Frontal cortex (tissue), 4 donors: ENCODE data around the gene TGFB2. TPM values are rescaled to one million over a fixed set of nuclear protein-coding genes. Genes with fewer than 3 reads are reported as not detected.

Source experiments
- DNase-seq, 2 donors: peaks; one replicate each; pipeline ENCODE4 v3.0.0; 2012; ENCODE audit warnings: low spot score in 2 of 2
- FAIRE-seq: peaks from 2 replicates; lab custom pipeline; 2012; peaks lifted over from hg19 to GRCh38; lab: Jason Lieb, UNC
- total RNA-seq: library from RNA; depleted of rRNA; stranded (reverse); fragments of >200 nt; gene quantifications from one replicate; pipeline ENCODE4 v1.2.3, GENCODE V29; 2014
- donor health status: control.
- donor health status: control.
- donor health status: control.

Gene TGFB2
- total RNA-seq, 1 donor from 2014 or later = 19.6 TPM

DNA sequence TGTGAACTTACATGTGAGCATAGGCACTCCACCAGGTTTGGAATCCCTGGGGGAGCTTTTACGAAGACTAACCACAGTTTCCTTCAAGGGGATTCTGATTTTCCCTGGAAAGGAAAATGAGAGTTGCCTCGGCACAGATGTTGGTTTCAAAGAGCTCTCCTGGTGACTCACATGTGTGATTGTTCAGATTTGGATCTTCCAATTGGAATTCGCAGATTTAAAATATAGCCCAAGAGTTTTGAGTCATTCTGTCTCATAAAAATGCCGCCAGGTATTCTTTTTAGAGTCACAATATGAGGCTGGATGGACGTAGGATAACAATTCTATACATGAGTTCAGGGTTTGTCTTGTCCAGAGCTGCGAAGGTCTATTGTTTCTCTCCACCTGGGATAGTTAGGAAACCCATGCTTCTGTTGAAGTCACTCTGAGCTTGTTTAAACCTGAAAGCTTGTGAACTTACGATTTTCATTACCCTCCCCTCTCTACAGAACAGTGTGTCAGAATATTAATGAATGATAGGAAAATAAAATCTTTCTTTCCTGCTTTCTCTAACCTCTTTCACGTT, 64.9 kb downstream of the TGFB2 start:
- FAIRE-seq (no peak), DNase-seq (no peak)

- DNase-seq (no peak), FAIRE-seq (no peak)
Measured at GRCh38 chr1:218411101-218411500, 66.0 kb downstream of the TGFB2 start.

DNA sequence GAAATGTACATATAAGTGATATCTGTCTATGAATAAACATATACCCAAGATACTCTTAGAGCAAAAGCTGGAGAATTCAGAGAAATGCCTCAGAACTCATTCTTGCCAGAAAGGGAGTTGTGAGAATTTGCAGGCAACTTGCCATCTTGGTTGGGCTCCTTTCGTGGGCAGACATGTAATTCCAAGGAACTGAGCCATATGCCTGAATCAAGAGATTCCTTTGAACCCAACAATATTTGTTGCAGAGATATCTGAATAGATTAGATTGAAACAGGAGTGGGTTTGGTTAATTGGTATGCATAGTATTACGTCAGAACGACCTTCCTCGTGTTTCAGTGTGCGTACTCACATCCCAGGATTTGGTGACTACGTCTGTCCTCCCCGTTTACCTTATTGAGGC, 67.0 kb downstream of the TGFB2 start:
- FAIRE-seq (no peak), DNase-seq (no peak)

GRCh38 chr1:218413179-218413578, 68.0 kb downstream of the TGFB2 start:
- FAIRE-seq (no peak), DNase-seq (no peak)

DNA sequence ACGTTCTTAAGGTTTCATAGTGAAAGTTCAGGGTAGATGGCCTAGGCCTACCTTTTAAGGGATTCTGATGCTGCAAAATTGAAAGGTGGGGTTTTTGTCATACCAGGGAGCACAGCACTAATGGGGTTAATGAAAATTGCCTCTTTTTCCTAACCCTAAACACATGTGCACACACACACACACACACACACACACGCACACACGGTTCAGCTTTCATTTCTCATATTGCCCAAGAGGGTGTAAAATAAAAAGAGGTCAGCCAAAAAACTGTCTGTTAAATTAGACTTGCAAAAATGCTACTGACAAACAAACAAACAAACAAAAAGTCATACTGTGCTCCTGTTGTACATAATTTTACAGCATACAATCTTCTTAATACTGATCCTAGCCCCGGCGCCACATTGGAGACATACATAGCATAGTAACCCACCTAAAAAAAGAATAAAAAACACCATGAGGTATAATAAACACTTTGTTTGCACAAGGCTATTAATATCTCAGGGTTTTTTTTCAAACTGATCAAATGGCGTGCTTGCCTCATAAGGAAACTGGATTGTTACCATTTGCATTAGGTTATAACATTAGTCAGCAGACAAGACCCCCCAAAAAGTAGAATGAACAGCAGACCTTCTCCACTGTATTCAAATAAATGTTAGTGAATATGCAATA, 69.1 kb downstream of the TGFB2 start:
- DNase-seq (no peak), FAIRE-seq (no peak)

- no peak for FAIRE-seq
- no peak for DNase-seq
Measured at GRCh38 chr1:218415726-218416125, 70.6 kb downstream of the TGFB2 start.

DNA sequence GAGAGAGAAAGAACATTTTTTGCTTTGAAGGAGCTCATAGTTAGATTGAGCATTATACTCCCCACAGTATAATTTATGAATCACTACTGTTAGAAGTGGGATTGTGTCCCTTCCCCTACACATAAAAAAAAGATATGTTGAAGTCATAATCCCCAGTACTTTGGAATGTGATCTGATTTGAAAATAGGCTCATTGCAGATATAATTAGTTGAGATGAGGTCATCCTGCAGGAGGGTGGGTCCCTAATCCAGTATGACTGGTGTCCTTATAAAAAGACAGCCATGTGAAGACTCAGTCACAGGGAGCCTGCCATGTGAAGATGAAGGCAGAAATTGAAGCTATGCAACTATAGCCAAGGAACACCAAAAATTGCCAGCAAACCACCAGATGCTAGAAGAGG, 76.4 kb downstream of the TGFB2 start:
- FAIRE-seq (no peak), DNase-seq (no peak)

DNA sequence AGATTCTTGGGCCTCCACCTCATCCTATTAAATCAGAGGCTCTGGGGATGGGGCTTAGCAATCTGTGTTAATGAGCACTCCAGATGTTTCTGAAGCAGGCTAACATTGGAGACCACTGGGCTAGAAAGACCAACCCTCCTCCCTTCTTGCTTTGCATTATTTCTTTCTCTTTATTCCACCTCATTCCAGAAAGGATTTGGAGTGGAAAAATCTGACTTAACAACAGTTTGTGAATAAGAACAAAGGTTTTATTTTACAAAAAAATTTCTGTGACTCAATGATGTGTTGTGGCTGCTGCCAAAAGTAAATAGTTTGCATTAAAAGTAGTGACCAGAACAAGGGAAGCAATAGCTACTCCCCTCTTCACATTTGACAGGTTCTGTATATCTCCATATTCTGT, 79.4 kb downstream of the TGFB2 start:
- DNase-seq (no peak), FAIRE-seq (no peak)

DNA sequence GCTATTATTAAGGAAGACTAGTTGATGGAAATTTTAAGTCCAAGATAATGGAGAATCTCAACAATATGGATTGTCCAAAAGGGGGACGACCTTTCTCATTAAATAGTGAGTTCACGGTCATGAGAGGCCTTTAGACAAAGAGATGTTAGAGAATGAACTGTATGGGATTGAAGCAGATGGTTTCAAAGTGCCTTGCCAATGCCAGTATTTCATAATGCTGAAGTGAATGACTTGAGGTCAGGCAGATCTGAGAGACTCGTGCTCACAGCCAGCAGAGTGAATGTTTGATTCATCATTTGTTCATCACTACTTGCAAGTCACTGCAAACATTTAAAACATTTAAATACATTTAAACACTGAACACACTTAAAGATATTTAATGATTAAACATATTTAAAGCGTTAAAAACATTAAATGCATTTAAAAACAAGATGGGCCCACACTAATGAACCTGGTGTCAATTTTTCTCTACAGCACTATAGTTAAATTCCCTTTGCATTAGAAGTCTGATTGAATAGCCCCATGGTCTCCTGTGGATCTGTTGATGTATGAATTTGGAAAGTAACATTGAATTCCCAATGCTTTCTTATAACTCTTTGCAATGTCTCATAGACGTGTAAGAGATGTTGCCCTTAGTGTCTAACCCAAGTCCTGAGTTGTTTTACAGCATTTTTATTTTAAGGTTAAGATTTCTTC, 80.7 kb downstream of the TGFB2 start:
- DNase-seq (no peak), FAIRE-seq (no peak)

GRCh38 chr1:218426343-218426657, 81.2 kb downstream of the TGFB2 start:
- DNase-seq (no peak), FAIRE-seq (no peak)

DNA sequence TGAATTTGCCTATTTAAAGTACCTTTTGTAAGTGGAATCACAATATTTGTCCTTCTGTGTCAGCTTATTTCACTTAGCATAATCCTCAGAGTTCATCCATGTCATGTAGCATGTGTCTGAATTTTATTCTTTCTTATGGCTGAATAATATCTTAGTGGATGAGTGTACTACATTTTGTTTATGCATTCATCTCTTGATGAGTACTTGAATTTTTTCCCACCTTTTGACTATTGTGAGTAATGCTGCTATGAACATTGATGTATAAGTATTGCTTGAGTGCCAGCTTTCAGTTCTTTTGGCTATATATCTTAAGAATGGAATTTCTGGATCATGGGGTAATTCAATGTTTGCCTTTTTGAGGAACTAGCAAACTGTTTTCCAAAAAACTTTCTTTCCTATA, 84.2 kb downstream of the TGFB2 start:
- FAIRE-seq = no peak
- DNase-seq = no peak

DNA sequence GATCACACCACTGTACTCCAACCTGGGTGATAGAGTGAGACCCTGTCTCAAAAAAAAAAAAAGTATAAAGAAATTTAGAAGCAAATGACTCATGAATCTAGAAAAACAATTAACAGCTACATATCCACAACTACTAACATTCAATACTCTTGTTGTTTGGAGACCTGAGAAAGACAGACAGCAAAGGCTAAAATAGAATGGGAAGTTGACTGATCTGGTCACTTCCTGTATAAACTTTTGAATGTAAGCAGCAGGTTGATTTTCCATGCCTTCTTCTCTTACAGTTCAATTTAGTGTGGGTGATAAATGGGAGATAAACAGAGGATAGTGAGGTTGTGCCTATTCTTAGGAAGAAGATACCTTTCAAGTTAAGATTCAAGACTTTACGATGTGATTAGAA, 85.2 kb downstream of the TGFB2 start:
- FAIRE-seq (no peak), DNase-seq (no peak)

DNA sequence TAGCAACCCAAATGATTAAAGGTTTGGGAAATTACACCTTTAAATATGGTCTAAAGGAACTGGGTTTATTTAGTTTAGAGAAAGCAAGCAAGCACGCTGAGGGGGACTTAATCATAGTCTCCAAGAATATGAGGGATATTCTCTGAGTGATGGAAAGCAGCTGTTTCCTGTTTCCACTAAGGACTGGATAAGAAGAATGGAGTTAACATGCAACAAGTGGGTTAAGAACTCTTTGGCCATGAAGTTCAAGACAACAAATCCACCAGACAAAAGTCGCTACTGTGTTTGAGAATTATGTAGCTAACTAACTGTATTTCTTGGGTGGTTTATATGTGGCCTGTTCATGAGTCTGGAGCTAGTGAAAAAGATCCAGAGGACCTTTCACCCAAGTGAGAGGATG, 85.7 kb downstream of the TGFB2 start:
- DNase-seq (no peak), FAIRE-seq (no peak)

- DNase-seq (no peak), FAIRE-seq (no peak)
Measured at GRCh38 chr1:218431476-218431875, 86.3 kb downstream of the TGFB2 start.

- DNase-seq = no peak
- FAIRE-seq = no peak
Measured at GRCh38 chr1:218433744-218434143, 88.6 kb downstream of the TGFB2 start.

- DNase-seq = no peak
- no peak for FAIRE-seq
Measured at GRCh38 chr1:218435528-218435927, 90.4 kb downstream of the TGFB2 start.

GRCh38 chr1:218436346-218436745, 91.2 kb downstream of the TGFB2 start:
- FAIRE-seq (no peak), DNase-seq (no peak)

GRCh38 chr1:218436997-218437396, 91.9 kb downstream of the TGFB2 start:
- DNase-seq (no peak), FAIRE-seq (no peak)

DNA sequence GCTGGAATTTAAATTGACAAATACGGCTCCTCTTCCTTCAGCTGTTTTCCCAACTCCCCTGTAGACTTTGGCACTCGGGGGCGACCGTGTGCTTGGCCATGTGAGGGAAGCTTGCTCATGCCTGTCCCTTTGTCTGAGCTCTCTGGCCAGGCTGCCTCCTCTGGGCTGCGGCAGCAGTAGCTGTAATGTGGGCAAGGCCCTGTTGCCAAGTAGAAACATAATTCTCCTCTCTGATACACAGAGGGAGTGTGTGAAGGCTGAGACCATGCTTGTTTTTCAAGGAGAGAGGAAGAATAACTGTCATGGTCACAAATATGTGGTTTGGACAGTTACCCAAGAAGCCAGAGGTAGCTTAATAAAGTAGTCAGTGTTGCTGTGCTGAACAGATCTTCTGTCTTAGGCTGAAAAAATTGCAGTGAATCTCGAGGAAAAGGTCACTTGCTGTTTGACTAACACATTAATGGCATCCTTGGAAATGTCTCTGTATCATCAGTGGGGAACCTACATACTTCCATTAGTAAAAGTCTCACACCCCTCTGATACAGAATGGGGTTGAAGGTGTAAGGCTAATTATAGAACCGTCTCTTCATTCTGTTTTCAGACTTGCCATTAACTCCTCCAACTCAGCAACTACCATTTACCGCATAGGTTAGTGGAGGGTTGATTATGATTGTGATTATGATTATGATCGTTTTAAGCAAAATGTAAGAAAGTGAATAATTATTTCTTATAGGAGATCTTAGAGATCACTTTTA, 94.6 kb downstream of the TGFB2 start:
- FAIRE-seq (no peak), DNase-seq (no peak)

- DNase-seq (no peak), FAIRE-seq (no peak)
Measured at GRCh38 chr1:218443255-218443654, 98.1 kb downstream of the TGFB2 start.

- FAIRE-seq (no peak), DNase-seq (no peak)
Measured at GRCh38 chr1:218444173-218444572, 99.0 kb downstream of the TGFB2 start.
